ENCODE data around the gene ADGRD1.

The ADGRD1 gene

GRCh38 chr12:131076791-131077747 is 123.4 kb downstream of the ADGRD1 start:
- peak; percentile 54 for DNase-seq

GRCh38 chr12:131077931-131078391 is 124.3 kb downstream of the ADGRD1 start:
- DNase-seq = peak; percentile 52

DNA sequence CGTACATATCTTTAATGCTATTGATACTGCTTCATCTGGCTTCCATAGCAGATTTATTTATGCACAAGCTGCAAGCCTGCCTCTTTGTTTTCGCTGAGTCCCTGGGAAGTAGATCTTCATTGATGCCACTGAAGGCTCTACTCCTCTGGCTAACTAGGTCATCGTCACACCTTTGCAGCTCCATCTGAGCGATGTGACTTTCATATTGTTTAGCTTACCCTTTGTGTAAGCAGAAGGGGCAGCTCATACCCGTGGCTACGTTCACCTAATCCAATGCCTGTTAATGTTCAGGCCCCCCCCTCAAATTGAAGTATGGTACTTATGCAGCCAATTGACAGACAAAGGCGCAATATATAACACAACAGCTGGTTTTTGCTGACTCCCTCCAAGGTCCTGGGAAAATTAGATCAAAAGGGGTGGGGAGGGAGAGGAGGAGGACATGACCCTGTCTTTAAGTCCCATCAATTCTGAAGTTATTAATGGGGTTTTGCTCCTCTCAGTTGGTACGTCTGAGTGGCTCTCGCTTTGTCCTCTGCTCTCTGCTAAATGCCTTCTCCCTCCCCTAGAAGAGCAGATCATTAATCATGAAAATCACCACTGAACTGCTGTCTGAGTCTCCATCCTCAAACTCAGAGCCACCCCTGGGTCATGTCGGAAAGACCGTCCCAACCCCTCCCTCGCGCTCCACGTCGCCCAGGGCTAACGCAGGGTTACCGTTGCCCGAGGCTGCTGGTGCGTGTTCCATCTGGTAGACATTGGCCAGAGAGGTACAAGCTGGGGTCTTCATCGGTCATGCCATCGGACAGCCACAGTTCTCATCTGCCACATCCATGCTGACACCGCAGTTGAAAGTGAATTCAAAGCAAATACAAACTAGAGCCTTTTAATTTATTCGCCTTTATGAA is 128.8 kb downstream of the ADGRD1 start:
- peak; percentile 38 for DNase-seq

- peak; percentile 53 for DNase-seq
Measured at GRCh38 chr12:131084341-131085011, 130.8 kb downstream of the ADGRD1 start.

- DNase-seq = peak; percentile 52
Measured at GRCh38 chr12:131085125-131085815, 131.6 kb downstream of the ADGRD1 start.

GRCh38 chr12:131085816-131086591 is 132.3 kb downstream of the ADGRD1 start:
- peak; percentile 49 for DNase-seq

DNA sequence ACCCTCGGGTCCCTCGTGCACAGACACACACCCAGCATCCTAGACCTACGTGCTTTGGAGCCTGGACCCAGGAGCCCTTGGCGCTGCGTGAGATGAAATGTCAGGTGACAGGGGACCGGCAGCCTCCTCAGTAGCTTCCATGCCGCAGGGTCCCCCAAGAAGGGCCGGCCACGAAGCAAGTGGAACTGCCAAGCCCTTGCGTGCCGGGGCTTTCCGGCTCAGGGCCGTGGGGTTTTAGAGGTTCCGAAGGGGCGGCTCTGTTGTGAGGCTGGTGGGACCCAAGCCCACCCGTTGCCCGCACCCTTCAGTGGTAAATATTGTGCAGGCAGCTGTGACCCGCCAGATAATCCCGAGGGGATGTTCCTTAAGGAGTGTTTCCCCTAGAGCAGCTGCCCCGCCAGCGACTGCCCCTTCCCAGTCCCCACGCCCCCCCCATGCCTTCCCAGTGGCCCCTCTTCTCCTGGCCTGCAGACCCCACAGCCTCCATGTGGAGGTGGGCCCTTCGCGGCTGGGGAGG is 133.7 kb downstream of the ADGRD1 start:
- peak; percentile 47 for DNase-seq

GRCh38 chr12:131087991-131088700 is 134.4 kb downstream of the ADGRD1 start:
- peak; percentile 48 for DNase-seq

- peak; percentile 51 for DNase-seq
Measured at GRCh38 chr12:131088701-131089530, 135.2 kb downstream of the ADGRD1 start.

DNA sequence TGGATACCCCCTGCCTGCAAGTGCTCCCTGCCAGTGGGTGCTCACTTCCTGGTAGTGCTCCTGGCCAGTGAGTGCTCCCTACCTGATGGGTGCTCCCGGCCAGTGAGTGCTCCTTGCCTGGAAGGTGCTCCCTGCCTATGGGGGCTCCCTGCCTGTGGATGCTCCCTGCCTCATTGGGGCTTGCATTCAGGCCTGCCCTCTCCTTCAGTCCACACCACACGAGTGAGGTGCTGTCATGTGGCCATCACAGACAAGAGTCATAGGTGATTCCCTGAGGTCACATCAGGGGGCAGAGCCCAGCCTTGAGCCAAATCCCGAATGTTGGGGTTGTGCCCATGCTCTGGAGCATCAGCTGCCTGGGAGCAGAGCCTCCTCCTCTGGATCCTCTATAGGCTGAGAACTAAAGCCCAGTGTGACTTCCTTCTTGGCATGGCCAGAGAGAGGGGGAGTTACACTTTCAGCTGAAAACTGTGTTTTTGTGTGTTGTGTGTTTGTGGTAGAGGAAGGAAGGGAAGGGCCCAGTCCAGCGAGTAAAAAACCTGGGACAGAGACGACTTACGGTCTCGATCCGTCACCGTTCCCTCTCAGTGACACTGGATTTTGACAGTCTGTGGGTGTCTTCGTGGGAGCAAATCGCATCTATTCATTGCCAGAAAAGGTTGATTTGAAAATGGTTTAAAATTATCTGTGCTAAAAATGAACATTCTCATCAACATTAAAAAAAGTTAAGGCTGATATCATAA is 136.0 kb downstream of the ADGRD1 start:
- peak; percentile 49 for DNase-seq

DNA sequence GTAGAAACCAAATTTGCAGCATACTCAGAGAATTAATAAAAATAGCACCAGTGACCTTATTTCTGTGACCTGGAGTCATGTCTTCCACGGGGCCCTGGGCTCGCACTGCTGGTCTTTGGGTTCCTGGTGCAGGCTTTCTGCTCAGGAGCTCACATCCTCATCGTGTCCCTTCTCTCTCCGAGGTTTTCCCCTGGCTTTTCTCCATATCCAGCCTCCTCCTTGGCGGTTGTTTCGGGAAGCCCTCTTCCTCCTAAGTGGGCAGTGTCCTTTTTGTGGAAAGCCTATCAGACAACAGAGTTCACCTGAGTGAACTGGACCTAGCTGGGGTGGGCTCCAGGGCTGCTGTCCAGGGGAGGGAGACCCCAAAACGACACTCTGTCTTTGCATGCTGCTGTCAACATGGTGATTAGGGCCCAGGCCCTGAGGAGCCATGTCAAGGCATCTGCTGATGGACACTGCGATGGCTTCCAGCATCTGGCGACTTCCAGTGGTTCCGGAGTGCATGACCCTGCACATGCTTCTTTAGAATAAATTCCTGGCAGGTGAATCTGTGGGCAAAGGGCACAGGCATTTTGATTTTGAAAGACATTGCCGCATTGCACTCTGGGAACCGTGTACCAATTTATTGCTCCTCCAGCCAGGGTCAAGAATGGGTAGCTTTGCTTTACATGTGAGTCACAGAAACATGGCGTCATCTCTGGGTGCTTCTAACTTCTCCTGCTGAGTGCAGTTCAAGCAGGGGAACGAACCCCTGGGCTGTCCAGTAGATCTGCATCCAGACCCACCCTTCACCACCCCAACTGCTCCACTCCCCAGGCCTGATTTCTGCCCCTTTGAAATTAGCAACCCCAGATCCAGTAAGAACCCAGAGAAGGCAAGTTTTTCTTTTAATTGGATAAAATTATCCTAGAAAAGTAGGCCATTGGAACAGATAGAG is 136.8 kb downstream of the ADGRD1 start:
- peak; percentile 40 for DNase-seq

DNA sequence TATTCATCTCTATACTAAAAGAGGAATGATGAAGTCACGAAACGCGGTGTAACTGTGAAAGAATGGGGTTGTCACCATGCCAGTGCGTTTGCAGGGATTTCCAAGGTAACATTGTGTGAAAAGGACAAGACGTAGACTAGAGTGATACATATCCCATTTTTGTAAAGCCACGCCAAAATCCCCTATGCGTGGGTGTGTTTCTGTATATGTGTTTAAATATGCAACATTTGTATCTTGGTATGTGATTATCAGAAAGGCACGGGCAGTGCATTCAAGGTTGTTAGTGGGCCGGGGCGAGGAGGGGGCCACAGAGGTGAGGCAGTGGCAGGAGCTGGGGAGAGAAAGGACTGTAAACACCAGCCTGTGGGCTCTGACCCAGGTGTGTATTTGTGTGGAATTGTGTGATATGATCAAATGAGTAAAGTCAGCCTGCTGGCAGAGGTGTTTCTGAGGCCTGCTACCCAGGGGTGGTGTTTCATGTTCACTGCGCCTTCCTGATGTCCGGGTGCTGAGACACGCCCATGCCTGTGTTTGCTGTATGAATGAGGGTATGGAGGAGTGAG is 137.8 kb downstream of the ADGRD1 start:
- no peak for DNase-seq

- peak; percentile 50 for DNase-seq
Measured at GRCh38 chr12:131091976-131092691, 138.4 kb downstream of the ADGRD1 start.

GRCh38 chr12:131092901-131093603 is 139.3 kb downstream of the ADGRD1 start:
- peak; percentile 51 for DNase-seq

DNA sequence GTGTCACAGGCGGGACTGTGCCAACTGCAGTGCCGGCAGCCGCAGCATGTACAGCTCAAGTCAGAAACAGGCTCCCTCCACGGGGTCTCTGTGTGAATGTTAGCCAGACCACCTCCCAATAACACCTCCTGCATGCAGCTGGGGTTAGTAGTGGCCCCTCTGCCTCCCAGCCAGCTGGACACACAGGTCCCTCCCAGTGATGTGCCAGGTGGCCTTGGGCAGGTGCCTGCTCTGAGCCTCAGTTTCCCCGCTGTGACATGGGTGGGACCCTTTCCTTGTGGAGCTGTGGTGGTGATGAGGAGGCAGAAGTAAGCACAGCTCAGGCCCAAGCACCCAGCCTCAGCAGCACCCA is 139.9 kb downstream of the ADGRD1 start:
- no peak for DNase-seq

All from islet precursor cell (in vitro differentiated cells).